AG20443 (cell line): Measurements from ENCODE around the gene UST.
A peak's percentile ranks its signal among the peaks of the same experiment; 100 is the strongest.
"Not testable (repeated sequence)": the region's sequence is repeated elsewhere in the genome, so short reads cannot be mapped to it uniquely, and the experiment has no call there.

Experiments used
- DNase-seq: peaks from one replicate; pipeline ENCODE4 v3.0.0; 2012; ENCODE audit warnings: low spot score, mixed read lengths

UST gene

GRCh38 chr6:148951662-148952061 lies 204.8 kb downstream of the UST start:
- DNase-seq = no peak

- peak; percentile 50 for DNase-seq
These were observed 205.6 kb downstream of the UST start for GRCh38 chr6:148952147-148953035.

- no peak for DNase-seq
These were observed 207.6 kb downstream of the UST start for GRCh38 chr6:148954461-148954860.

- DNase-seq = no peak
These were observed 208.1 kb downstream of the UST start for GRCh38 chr6:148954934-148955333.

GRCh38 chr6:148955441-148955840 lies 208.6 kb downstream of the UST start:
- no peak for DNase-seq

- not testable (repeated sequence) for DNase-seq
These were observed 209.3 kb downstream of the UST start for GRCh38 chr6:148956163-148956562.

- no peak for DNase-seq
These were observed 210.9 kb downstream of the UST start for GRCh38 chr6:148957752-148958151.

- DNase-seq = no peak
These were observed 212.2 kb downstream of the UST start for GRCh38 chr6:148959008-148959407.

GRCh38 chr6:148959501-148959900 lies 212.7 kb downstream of the UST start:
- no peak for DNase-seq

- DNase-seq = no peak
These were observed 216.2 kb downstream of the UST start for GRCh38 chr6:148962854-148963515.

GRCh38 chr6:148963738-148964137 lies 216.9 kb downstream of the UST start:
- no peak for DNase-seq

- no peak for DNase-seq
These were observed 217.6 kb downstream of the UST start for GRCh38 chr6:148964467-148964866.

- DNase-seq = no peak
These were observed 218.5 kb downstream of the UST start for GRCh38 chr6:148965287-148965686.

- DNase-seq = no peak
These were observed 220.2 kb downstream of the UST start for GRCh38 chr6:148967011-148967520.

GRCh38 chr6:148967541-148967956 lies 220.7 kb downstream of the UST start:
- DNase-seq = no peak

GRCh38 chr6:148968771-148969602 lies 222.2 kb downstream of the UST start:
- DNase-seq = no peak

- DNase-seq = no peak
These were observed 222.8 kb downstream of the UST start for GRCh38 chr6:148969603-148970061.

- DNase-seq = peak; percentile 50
These were observed 224.4 kb downstream of the UST start for GRCh38 chr6:148971031-148971927.

GRCh38 chr6:148972481-148972880 lies 225.7 kb downstream of the UST start:
- no peak for DNase-seq

- DNase-seq = peak; percentile 64
These were observed 226.8 kb downstream of the UST start for GRCh38 chr6:148973538-148974208.
